ENCODE data around the gene PEX11B.

PEX11B gene

DNA sequence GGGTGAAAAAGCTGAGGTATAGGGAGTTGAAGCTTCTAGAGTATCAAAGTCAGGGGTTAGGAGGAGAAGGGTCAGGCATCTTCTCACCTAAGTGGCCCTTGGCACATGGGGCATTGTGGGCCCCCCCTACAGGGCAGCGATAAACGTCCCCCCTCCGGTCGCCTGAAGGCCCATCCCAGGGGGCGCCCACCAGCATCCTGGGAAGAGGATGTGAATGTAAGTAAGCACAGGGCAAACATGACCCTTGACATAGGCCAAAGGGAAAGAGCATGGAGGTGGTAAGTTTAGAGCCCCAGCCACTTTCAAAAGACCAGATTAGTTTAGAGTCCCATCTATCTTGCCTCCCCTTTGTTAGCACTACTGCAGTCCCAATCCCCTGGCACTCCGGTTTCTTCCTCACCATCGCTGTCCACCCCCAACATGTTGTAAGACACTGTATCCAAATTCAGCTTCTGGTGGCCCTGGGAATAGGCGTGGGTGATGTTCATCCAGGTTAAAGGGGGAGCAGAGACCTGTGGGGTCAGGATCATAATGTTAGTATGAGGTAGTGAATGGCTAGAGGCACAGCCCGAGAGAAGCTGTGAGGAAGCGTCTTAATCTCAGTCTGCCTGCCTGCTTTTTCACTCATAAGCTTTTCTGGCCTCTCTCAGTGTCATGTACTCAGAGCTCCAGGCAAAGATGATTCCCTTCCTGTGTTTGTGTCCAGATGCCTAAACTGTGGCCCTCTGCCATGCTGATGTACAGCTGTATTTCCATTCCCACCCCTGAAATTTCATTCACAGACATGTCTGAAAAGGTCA, 11.4 kb downstream of the PEX11B start:
- no peak for DNase-seq (ENCODE audit: low spot score)

DNA sequence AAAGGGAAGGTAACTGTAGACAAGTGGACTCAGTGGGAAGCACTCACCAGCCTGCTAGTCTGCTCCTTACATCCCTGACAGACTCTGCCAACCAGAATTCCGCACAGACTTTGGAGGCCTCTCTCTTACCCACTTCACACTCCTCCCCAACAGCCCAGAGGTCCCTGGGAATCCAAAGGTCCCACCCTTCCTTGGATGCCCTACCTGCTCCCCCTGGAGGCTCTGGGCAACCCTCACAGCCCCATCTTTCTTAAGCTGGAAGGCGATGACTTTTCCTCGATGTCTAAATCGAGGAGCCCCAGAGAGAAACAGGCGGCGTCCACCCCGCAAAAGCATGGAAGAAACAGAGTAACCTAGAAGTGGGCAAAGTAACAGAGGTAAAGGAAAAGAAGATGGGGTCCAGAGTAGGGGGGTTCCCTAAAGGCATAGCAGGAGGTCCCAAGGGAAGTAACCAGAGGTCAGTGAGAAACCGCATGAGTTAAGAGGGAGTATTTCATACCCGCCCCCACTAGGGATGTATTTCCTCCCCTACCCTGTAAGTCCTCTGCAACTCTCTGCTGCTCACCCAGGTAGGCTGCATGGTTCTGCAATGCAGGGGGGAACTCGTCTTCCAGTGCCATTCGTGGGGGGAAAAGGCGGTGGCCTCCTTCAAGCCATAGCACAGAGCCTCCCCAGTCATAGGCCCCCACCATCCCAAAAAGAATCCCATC, 17.1 kb downstream of the PEX11B start:
- no peak for DNase-seq (ENCODE audit: low spot score)

DNA sequence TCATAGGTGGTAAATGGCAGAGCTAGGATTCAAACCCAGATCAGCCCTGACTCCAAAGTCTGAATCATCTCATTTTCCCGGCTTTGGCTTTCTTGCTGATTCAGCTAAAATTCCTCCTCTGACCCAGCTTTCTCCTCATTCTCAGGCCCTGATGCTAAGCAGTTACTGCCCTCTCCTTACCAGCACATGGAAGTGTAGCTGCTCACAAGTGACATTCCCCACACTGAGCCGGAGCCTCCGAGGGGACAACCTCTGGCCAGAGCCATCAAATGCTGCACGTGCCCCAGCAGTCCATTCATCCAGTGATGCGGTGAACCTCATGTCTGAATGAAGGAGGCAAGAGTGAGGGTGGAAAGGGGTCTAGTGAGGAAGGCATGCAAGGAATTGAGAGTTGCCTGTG, 19.8 kb downstream of the PEX11B start:
- no peak for DNase-seq (ENCODE audit: low spot score)

DNA sequence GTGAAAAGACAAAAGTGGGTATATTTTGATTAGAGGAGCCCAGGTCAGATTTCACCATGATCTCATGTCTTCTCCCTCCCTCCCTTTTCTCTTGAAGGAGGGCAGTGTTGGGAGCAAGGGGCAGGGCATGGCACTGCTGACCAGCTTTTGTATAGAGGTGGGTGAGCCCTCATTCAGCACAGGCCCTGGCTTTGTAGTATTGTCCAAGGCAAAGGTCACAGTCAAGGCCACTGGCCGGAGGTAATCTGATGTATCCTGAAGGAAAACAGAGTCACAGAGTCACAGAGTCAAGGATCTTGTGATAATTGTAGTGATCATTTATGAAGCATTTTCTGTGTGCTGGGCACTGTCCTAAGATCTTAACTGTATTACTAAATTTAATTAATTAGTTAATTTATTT, 20.5 kb downstream of the PEX11B start:
- DNase-seq (ENCODE audit: low spot score), result no peak

DNA sequence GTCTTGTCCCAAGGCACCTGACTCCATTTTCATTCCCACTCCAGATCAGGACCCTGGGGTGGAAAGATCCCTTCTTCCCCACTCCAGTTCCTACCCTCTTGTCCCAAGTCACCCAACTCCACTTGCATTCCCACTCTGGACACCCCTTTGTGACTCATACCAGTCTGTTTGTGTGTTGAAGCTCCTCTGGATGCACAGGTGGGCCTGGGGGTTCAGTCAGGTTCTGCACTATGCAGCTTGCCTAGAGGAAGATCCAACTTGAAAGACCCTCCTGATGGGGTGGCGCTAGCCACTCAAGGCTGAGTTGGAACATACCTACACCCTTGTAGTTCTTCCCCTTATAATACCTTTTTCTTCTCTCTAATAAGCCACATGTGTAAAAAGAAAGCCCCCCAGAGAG, 23.0 kb downstream of the PEX11B start:
- DNase-seq (ENCODE audit: low spot score), result no peak

DNA sequence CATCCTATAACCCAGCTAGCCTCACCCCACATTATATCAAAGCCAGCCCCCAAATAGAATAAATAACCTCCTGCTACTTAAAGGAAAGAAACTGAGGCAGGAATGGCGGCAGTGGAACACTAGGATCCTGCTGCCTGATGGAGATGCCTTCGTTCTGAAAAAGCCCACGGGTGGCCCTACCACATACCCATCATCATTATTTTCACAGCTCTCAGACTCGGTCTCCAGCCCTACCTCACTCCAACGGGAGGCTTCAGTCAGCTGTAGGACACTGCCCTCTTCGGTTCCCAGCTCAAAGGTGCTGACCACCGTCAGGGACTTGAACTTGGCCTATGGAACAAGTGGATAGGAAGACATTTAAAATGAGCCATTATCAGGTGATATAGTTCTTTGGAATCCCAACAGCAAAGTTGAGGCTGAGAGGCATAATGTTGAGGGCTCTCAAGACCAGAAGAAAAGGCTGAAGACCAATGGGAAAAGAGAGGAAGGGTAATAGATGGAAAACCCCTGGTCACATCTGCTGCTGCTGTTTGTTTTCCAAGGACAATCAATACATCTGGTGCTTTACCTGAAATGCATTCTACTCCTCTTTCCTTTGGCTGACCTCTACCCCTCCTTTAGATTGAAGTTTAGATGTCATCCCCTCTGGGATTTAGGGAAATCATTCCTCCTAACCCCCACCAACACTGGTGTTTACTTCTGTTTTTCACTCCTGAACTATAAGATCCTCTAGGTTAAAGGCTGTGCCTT, 25.0 kb downstream of the PEX11B start:
- DNase-seq (ENCODE audit: low spot score), result no peak

DNA sequence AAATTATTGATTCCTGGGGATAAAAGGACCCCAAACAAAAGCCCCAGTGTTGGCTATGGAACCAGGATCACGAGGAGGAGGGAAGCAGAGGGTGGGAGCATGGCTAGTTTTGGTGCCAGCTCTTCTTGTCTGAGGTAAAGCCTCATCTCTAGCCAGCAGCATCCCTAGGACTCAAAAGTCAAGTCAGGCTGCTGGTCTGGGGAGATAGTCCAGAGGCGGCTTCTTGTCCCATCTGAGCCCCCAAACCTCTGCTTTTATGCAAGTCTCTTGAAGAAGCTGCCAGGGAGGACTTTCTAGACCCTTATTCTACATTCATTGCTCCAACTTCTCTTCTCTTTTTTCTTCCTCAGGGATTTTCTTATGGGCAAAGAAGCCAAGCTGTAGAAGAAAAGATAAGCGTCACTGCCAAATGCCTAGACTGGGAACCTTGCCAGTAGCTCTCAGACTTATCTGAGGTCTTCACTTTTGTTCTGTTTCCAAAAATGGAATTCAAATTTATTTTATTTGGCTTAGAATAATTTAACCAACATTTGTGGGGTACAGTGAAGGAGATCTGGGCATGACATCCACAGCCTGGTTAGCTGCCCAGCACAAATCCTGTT, 25.9 kb downstream of the PEX11B start:
- DNase-seq (ENCODE audit: low spot score), result peak; percentile 51

DNA sequence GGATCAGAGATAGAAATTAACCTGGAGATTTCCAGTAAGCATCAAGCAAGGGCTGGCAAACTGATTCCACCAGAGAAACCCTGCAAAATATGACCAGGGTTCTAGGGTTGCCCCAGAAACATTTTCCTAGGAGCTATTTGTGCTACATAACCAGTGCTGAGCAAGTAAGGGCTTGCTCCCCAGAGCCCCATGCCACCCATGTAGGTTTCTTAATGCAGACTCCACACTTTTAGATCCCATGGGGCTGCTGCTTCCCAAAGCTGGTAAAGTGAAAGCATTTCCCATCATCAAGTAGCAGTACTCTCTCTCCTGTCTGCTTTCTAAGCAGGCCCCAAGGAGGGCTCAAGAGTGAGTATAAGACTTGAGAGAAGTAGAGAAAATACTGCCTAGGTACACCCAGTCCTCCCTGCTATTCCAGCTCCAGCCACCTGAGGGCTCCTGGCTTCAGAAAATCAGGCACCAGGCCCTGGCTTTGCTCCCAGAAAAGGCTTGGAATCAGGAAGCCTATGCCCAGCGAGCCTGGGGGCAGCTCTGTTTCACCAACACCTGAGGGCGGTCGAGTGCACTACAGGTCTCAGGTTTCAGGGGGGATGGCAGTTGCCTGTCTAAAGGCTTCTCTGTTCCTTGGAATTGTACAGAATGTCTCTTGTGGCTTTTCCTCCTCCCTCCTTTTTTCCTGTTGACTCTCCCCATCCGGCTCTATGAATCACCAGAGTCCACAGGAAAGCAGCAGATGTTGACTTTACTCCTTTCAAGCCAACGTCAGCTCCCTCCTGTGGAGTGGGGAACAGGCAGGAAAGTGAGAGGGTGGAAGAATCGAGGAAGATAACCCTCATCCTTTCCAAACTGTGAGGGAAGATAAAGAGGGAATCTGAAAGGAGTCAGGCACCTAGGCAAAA, 26.7 kb downstream of the PEX11B start:
- peak; percentile 87 for DNase-seq (ENCODE audit: low spot score)

DNA sequence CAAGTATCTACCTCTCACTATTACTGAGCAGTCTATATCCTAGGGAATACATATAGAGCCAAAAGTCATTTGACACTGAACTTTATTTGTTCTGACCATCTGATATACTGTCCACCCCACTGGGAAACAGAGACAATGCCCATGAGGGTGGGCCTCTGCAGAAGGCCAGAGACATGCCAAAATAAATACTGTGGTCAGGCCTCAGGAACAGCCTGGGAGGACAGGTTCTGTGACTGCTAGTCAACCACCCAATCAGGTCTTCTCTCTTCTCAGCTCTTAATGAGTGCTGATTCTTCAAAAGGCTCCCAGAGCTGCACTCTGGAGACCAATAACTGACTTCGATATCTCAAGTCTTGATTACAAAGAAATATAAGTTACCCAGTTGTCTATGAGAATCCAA, 27.4 kb downstream of the PEX11B start:
- DNase-seq (ENCODE audit: low spot score), result no peak

DNA sequence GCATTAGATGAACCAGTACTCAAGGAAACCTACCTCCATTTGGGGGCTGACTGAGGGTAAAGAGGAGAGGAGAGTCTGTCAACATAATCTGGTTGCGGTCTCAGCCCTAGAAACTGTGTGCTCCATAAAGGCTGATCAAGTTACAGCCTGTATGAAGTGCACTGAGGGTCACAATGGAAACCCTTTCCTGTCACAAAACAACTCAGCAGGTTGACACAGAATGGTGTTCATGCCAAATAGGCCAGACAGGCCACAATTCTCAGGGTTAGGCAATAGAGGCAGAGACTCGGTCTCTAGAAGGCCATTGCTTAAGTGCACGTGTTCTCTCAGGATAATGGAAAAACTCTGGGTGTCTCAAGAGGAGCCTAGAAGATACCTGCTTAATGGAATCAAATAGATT, 28.8 kb downstream of the PEX11B start:
- DNase-seq (ENCODE audit: low spot score), result no peak

DNA sequence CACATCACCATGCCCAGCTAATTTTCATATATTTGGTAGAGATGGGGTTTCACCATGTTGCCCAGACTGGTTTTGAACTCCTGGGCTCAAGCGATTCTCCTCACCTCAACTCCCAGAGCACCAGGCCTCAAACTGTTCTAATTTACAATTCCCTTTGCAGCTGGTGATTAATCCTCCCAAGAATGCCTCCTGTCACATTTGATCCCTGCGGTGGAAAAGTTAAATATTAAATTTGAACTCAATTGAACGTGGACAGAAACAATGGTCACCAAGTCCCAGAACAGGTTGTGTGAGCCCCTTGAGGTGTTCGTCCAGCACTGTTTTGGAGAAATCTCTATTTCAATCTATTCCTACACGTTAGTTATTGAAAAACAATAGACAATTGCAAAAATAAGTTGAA, 30.9 kb downstream of the PEX11B start:
- DNase-seq (ENCODE audit: low spot score), result no peak

DNA sequence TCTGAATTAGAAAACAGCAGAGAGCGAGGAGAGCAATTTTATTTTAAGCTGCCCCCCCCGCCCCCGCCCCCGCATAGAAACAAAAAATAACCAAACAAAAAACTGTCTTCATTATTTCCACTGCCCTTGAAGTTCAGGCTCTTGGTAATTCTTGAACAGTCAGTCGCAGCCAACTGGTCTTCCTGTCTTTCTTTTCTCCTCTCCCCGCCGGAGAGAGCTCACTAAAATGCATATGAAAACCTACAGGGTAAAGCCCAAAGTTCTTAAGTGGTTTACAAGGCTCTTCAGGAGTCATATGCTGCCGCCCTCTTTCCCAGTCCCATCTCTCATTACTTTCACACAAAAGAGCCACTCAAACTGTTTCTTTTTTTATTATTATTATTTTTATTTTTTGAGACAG, 31.7 kb downstream of the PEX11B start:
- no peak for DNase-seq (ENCODE audit: low spot score)

DNA sequence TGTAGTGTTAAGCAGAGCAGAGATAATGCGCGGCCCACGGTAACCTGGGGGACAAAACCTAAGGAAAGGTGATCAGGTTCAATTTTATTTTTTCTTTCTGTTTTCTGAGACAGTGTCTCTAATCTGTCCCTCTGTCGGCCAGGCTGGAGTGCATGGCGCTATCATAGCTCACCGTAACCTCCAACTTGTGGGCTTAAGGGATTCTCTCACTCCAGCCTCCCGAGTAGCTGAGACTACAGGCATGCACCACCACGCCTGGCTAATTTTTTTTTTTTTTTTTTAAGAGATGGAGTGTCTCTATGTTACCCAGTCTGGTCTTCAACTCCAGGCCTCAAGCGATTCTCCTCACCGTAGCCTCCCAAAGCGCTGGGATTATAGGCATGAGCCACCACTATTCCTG, 32.1 kb downstream of the PEX11B start:
- no peak for DNase-seq (ENCODE audit: low spot score)

DNA sequence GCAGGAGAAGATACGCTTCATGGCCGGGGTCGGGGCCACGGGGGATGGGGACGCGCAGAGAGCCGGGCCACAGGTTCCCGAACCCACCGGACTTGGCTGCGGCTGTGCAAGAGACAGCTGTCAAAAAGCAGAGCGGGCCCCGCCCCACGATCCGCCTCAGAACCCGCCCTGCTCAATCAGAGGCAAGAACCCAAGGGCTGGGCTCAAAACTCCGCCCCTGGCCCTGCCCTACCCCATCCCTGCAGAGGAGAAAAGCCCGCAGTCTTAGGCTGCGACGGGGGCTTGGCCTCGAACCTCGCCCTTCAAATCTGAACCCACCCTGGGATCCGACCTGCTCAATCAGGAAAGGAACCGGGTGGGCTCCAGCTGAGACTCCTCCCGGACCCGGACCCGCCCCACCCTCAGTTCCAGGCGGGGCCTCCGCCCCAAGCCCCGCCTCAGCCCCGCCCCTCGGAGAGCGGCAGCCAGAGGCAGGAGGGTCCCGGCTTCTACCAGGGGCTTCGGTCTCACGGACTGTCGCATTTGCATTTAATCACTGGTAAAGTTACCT, 32.7 kb downstream of the PEX11B start, which contains the start of gene ANKRD35:
Gene ANKRD35, minus strand, starts transcription at position 129 of the 550 bp plus-strand sequence. Its CDS starts 108 bp downstream, at position 21.
- DNase-seq (ENCODE audit: low spot score), result peak; percentile 64

DNA sequence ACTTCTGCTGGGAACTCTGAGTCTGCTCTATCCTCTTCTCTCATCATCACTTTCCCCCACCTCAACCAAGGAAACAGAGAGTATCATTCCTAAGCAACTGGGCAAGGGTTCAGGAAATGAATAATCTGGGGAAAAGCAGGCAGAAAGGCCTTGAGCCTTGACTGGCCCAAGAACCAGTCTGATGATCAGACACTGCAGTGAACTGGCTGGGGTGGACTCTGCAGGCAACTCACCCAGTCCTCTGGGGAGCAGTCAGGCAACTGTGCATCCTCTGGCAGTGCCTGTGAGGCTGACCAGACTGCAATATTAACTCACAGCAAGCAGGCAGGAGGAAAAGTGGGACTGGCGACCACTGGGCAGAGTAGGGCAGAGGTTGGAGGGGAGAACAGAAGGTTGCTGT, 33.8 kb downstream of the PEX11B start:
- DNase-seq (ENCODE audit: low spot score), result no peak

DNA sequence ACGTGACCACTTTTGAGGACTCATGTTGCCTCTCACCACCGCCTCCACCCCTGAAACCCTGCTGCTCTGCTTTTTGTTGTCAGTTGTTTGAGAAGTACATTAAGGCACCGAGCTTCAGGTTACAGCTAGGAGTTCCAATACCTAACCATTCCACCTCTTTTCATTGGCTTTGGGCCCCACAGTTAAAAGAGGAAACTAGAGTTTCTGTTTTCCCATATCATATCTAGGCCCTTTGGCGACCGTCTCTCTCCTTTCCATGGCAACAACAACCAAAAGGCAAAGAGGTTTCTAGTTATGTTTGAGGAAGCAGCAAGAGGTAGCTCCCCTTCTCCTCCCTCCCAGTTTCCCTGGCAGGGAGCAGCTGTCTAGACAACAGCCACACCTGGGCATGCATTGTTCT, 38.7 kb downstream of the PEX11B start:
- no peak for DNase-seq (ENCODE audit: low spot score)

DNA sequence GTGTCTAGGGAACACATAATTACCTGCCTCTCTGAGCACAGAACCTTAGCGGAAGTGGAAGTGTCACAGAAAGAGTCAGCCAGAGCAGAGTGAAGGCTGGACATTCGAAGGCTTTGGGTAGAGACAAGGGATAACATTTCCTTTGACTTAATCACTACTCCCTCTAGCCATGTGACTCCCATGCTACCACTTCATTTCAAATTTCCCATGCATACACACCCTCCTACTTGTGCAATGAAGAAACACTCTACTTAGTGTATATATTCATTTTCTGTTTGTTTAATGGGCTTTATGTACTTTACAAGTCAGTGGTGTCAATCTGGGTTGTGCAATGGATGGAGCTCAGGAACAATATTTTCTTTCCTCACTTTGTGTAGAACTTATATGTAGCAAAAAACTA, 39.8 kb downstream of the PEX11B start:
- DNase-seq (ENCODE audit: low spot score), result no peak

DNA sequence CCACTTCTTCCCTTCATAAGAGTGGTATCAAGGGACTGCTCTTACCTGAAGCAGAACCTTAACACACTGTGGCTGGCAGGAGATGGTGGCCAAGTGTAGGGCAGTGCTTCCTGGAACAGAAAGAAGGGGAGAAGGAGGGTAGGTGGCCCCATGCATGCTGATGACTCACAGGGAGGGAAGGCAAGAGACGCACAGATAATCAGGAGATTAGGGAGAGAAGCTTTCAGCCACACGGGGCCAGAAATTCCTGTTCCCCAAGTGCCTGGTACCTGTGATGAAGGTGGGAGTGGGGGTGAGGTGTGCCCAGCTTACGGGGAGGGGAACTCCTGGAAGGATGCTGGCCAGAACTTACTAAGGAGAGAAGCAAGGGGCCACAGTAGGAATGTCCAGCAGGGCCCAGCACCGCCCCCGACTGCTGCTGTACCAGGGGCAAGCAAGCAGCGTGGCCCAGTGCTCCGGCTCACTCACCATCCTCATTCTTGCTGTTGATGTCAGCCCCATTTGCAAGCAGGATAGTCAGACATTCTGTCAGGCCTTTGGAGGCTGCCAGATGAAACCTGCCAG, 40.5 kb downstream of the PEX11B start:
- no peak for DNase-seq (ENCODE audit: low spot score)

DNA sequence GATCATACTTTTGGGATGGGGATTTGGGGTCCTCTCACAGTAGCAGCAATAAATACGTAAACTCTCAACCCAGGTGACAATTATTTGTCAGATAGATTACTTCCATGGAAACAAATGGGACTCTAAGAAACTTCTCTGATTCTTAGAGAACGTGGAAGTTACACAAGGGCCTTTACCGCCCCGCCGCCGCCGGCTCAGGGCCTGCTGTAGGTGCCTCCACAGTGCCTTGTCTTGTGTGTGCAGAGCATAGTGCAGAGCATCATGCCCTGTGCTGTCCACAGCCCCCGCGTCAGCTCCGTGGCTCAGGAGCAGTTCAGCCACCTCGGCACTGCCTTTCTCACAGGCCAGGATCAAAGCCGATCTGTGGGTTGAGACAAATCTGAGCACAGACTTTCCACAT, 43.9 kb downstream of the PEX11B start:
- DNase-seq (ENCODE audit: low spot score), result no peak

DNA sequence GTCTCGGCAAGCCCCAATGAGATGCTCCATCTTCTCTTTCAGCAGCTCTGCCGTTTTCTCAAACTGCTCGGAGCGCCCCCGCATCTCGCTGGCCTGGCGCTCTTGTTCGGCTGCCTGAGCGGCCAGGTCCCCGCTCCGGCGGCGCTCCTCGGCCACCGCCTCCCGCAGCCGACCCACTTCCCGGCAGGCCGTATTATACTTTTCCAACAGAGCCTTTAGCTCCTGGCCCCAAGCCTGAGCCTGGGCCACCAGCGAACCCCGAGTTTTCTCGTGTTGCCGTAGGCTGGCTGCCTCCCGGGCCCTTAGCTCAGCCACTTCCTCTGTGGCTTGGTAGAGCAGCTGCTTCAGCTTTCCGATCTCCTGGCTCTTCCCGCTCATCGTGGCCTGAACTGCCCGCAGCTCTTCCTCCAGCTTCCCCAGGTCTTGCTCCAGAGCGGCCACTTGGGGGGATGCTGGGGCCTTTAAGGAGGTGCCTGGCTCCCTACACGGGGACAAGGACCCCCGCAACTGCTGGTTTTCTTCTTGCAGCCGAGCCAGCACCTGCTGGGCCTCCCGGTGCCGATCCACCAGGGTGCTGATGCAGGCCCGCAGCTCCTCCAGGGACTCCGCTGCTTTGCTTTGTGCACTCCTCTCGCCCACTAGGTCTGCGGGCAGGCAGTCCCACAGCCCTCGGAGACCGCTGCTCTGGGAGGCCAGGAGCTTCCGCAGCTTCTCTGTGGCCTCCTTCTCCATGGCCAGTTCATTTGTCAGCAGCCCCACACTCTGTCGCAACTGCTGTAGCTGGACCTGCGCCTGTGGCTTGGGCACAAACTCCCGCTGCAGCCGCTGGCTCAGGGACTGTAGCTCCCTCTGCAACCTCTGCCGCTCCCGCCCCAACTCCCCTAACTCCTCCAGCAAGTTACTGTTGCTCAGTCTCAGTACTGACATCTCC, 46.3 kb downstream of the PEX11B start:
- no peak for DNase-seq (ENCODE audit: low spot score)

Data from hematopoietic multipotent progenitor cell treated with erythropoietin and hydrocortisone succinate and interleukin-3 and kit ligand, for 17 days (in vitro differentiated cells).